Activated naive CD8-positive, alpha-beta T cell treated with anti-CD3 and anti-CD28 coated beads, Interleukin-2, amount 50 U/mL, for 24 hours (primary cell): ENCODE data around the gene VAPA.

Experiments
- ATAC-seq: fragments of 150-1000 bp; cut with Tn5 transposase; one replicate; pipeline ENCODE4 v1.10.0; 2021
- DNase-seq: peaks from one replicate; pipeline ENCODE4 v3.0.0; 2021
- H3K27ac Mint-ChIP-seq: one replicate; pipeline ENCODE4 v1.8.0; 2021; ENCODE audit warnings: mild to moderate bottlenecking, mixed read lengths
- H3K27me3 Mint-ChIP-seq: one replicate; pipeline ENCODE4 v1.8.0; 2021; ENCODE audit warnings: mixed read lengths
- H3K36me3 Mint-ChIP-seq: one replicate; pipeline ENCODE4 v1.8.0; 2021; ENCODE audit warnings: low read depth, mixed read lengths
- H3K4me1 Mint-ChIP-seq: one replicate; pipeline ENCODE4 v1.8.0; 2021; ENCODE audit warnings: mixed read lengths
- H3K4me3 Mint-ChIP-seq: one replicate; pipeline ENCODE4 v1.8.0; 2021; ENCODE audit warnings: mild to moderate bottlenecking, moderate library complexity, mixed read lengths
- H3K9me3 Mint-ChIP-seq: one replicate; pipeline ENCODE4 v1.8.0; 2021; ENCODE audit warnings: mixed read lengths

Gene VAPA

GRCh38 chr18:9974279-9974915, 60.6 kb downstream of the VAPA start:
- DNase-seq, result no peak
- Mint-ChIP-seq H3K4me1 (peaks cover 3% of the 10 kb centered on the region), H3K9me3 (peaks cover 11% of the 10 kb centered on the region), H3K27me3 (peaks cover 12% of the 10 kb centered on the region), H3K36me3 (no peaks in the 10 kb centered on the region), H3K27ac (no peak overlapping the region), H3K4me3 (no peak overlapping the region)
- ATAC-seq, result no peak

- no peak overlapping the region for H3K4me3 Mint-ChIP-seq
- no peaks in the 10 kb centered on the region for H3K36me3 Mint-ChIP-seq
- peaks cover 11% of the 10 kb centered on the region for H3K9me3 Mint-ChIP-seq
- peaks cover 3% of the 10 kb centered on the region for H3K27me3 Mint-ChIP-seq
- ATAC-seq (no peak), DNase-seq (no peak)
- H3K27ac Mint-ChIP-seq, result no peak overlapping the region
- H3K4me1 Mint-ChIP-seq, result no peaks in the 10 kb centered on the region
These were observed 61.8 kb downstream of the VAPA start for GRCh38 chr18:9975658-9976057.

GRCh38 chr18:9982711-9983110, 68.9 kb downstream of the VAPA start:
- H3K36me3 Mint-ChIP-seq, result no peaks in the 10 kb centered on the region
- H3K4me1 Mint-ChIP-seq, result no peaks in the 10 kb centered on the region
- H3K27ac Mint-ChIP-seq, result no peak overlapping the region
- H3K4me3 Mint-ChIP-seq, result no peak overlapping the region
- DNase-seq (no peak), ATAC-seq (no peak)
- H3K27me3 Mint-ChIP-seq, result no peaks in the 10 kb centered on the region
- H3K9me3 Mint-ChIP-seq, result no peaks in the 10 kb centered on the region

- no peaks in the 10 kb centered on the region for H3K9me3 Mint-ChIP-seq
- H3K27ac Mint-ChIP-seq, result no peak overlapping the region
- no peaks in the 10 kb centered on the region for H3K27me3 Mint-ChIP-seq
- no peak overlapping the region for H3K4me3 Mint-ChIP-seq
- H3K4me1 Mint-ChIP-seq, result no peaks in the 10 kb centered on the region
- no peaks in the 10 kb centered on the region for H3K36me3 Mint-ChIP-seq
- no peak for DNase-seq
- ATAC-seq, result no peak
These were observed 70.3 kb downstream of the VAPA start for GRCh38 chr18:9984080-9984479.

GRCh38 chr18:9985641-9986040, 71.8 kb downstream of the VAPA start:
- ATAC-seq (no peak), DNase-seq (no peak)
- H3K27me3 Mint-ChIP-seq, result no peaks in the 10 kb centered on the region
- H3K4me1 Mint-ChIP-seq, result no peaks in the 10 kb centered on the region
- H3K4me3 Mint-ChIP-seq, result no peak overlapping the region
- H3K9me3 Mint-ChIP-seq, result no peaks in the 10 kb centered on the region
- H3K36me3 Mint-ChIP-seq, result no peaks in the 10 kb centered on the region
- H3K27ac Mint-ChIP-seq, result no peak overlapping the region

GRCh38 chr18:9986156-9986930, 72.5 kb downstream of the VAPA start:
- no peaks in the 10 kb centered on the region for H3K36me3 Mint-ChIP-seq
- H3K27me3 Mint-ChIP-seq, result peaks cover 5% of the 10 kb centered on the region
- H3K4me3 Mint-ChIP-seq, result no peak overlapping the region
- no peaks in the 10 kb centered on the region for H3K4me1 Mint-ChIP-seq
- H3K9me3 Mint-ChIP-seq, result no peaks in the 10 kb centered on the region
- ATAC-seq (no peak), DNase-seq (no peak)
- no peak overlapping the region for H3K27ac Mint-ChIP-seq

GRCh38 chr18:9987345-9987744, 73.5 kb downstream of the VAPA start:
- H3K4me3 Mint-ChIP-seq, result no peak overlapping the region
- H3K27me3 Mint-ChIP-seq, result peaks cover 11% of the 10 kb centered on the region
- H3K27ac Mint-ChIP-seq, result no peak overlapping the region
- DNase-seq, result no peak
- no peaks in the 10 kb centered on the region for H3K9me3 Mint-ChIP-seq
- no peaks in the 10 kb centered on the region for H3K36me3 Mint-ChIP-seq
- no peak for ATAC-seq
- H3K4me1 Mint-ChIP-seq, result no peaks in the 10 kb centered on the region

GRCh38 chr18:9987931-9988330, 74.1 kb downstream of the VAPA start:
- H3K9me3 Mint-ChIP-seq, result no peaks in the 10 kb centered on the region

GRCh38 chr18:9988665-9989064, 74.8 kb downstream of the VAPA start:
- Mint-ChIP-seq H3K4me3 (no peak overlapping the region), H3K36me3 (no peaks in the 10 kb centered on the region), H3K9me3 (no peaks in the 10 kb centered on the region), H3K27me3 (peaks cover 12% of the 10 kb centered on the region), H3K4me1 (no peaks in the 10 kb centered on the region), H3K27ac (no peak overlapping the region)
- ATAC-seq (no peak), DNase-seq (no peak)

More at GRCh38 chr18:9987931-9988330, 74.1 kb downstream of the VAPA start:
- H3K4me1 Mint-ChIP-seq, result no peaks in the 10 kb centered on the region
- no peak overlapping the region for H3K27ac Mint-ChIP-seq
- H3K4me3 Mint-ChIP-seq, result no peak overlapping the region
- ATAC-seq, result no peak
- no peak for DNase-seq
- H3K27me3 Mint-ChIP-seq, result peaks cover 12% of the 10 kb centered on the region
- no peaks in the 10 kb centered on the region for H3K36me3 Mint-ChIP-seq

- no peaks in the 10 kb centered on the region for H3K9me3 Mint-ChIP-seq
- no peak overlapping the region for H3K27ac Mint-ChIP-seq
- peaks cover 12% of the 10 kb centered on the region for H3K27me3 Mint-ChIP-seq
- no peaks in the 10 kb centered on the region for H3K36me3 Mint-ChIP-seq
- DNase-seq (no peak), ATAC-seq (no peak)
- no peak overlapping the region for H3K4me3 Mint-ChIP-seq
- H3K4me1 Mint-ChIP-seq, result no peaks in the 10 kb centered on the region
These were observed 75.7 kb downstream of the VAPA start for GRCh38 chr18:9989481-9989880.

GRCh38 chr18:9991011-9992000, 77.5 kb downstream of the VAPA start:
- no peaks in the 10 kb centered on the region for H3K36me3 Mint-ChIP-seq
- DNase-seq (no peak), ATAC-seq (no peak)

GRCh38 chr18:9992300-9992972, 78.6 kb downstream of the VAPA start:
- H3K36me3 Mint-ChIP-seq, result no peaks in the 10 kb centered on the region
- no peak for DNase-seq
- H3K4me1 Mint-ChIP-seq, result no peaks in the 10 kb centered on the region
- H3K4me3 Mint-ChIP-seq, result no peak overlapping the region
- H3K27ac Mint-ChIP-seq, result no peak overlapping the region
- H3K9me3 Mint-ChIP-seq, result peaks cover 6% of the 10 kb centered on the region
- ATAC-seq, result no peak
- peaks cover 12% of the 10 kb centered on the region for H3K27me3 Mint-ChIP-seq

More at GRCh38 chr18:9991011-9992000, 77.5 kb downstream of the VAPA start:
- peaks cover 12% of the 10 kb centered on the region for H3K27me3 Mint-ChIP-seq
- no peaks in the 10 kb centered on the region for H3K9me3 Mint-ChIP-seq
- H3K4me3 Mint-ChIP-seq, result no peak overlapping the region
- no peak overlapping the region for H3K27ac Mint-ChIP-seq
- no peaks in the 10 kb centered on the region for H3K4me1 Mint-ChIP-seq

- H3K27ac Mint-ChIP-seq, result no peak overlapping the region
- H3K36me3 Mint-ChIP-seq, result no peaks in the 10 kb centered on the region
- H3K9me3 Mint-ChIP-seq, result peaks cover 10% of the 10 kb centered on the region
- ATAC-seq, result no peak
- H3K4me3 Mint-ChIP-seq, result no peak overlapping the region
- no peaks in the 10 kb centered on the region for H3K4me1 Mint-ChIP-seq
- no peak for DNase-seq
- H3K27me3 Mint-ChIP-seq, result peaks cover 12% of the 10 kb centered on the region
These were observed 79.2 kb downstream of the VAPA start for GRCh38 chr18:9992973-9993520.

GRCh38 chr18:9993521-9994025, 79.8 kb downstream of the VAPA start:
- DNase-seq (no peak), ATAC-seq (no peak)
- Mint-ChIP-seq H3K36me3 (no peaks in the 10 kb centered on the region), H3K9me3 (peaks cover 13% of the 10 kb centered on the region), H3K27ac (no peak overlapping the region), H3K4me1 (no peaks in the 10 kb centered on the region), H3K27me3 (peaks cover 12% of the 10 kb centered on the region), H3K4me3 (no peak overlapping the region)
